Progenitor cell of endocrine pancreas (in vitro differentiated cells): ENCODE results near the gene SRRD. TPM values are rescaled to one million over a fixed set of nuclear protein-coding genes. Genes with fewer than 3 reads are reported as not detected.

Experiments used
- DNase-seq: peaks from one replicate; pipeline ENCODE4 v3.0.0; 2021; ENCODE audit warnings: low spot score; ENCODE audit not compliant: unreplicated experiment
- H3K27ac Mint-ChIP-seq: 2 replicates; pipeline ENCODE4 v1.8.0; 2021; ENCODE audit warnings: mild to moderate bottlenecking, moderate library complexity, mixed read lengths
- H3K27me3 Mint-ChIP-seq: 2 replicates; pipeline ENCODE4 v1.8.0; 2021; ENCODE audit warnings: mixed read lengths
- H3K36me3 Mint-ChIP-seq: 2 replicates; pipeline ENCODE4 v1.8.0; 2022; ENCODE audit warnings: mixed read lengths; ENCODE audit not compliant: insufficient read depth
- H3K4me1 Mint-ChIP-seq: 2 replicates; pipeline ENCODE4 v1.8.0; 2021; ENCODE audit warnings: low read depth, mixed read lengths
- H3K4me3 Mint-ChIP-seq: 2 replicates; pipeline ENCODE4 v1.8.0; 2021; ENCODE audit warnings: low read depth, mild to moderate bottlenecking, moderate library complexity, mixed read lengths
- H3K9me3 Mint-ChIP-seq: 2 replicates; pipeline ENCODE4 v1.8.0; 2021; ENCODE audit warnings: low read depth, mixed read lengths
- CTCF ChIP-seq: fragments of 200-600 bp; sonication (generic); IDR thresholded peaks from one replicate; pipeline ENCODE4 v1.5.0; 2021; ENCODE audit warnings: antibody characterized with exemption, mild to moderate bottlenecking; ENCODE audit not compliant: unreplicated experiment
- total RNA-seq: library from RNA; stranded (reverse); gene quantifications from 2 replicates; pipeline ENCODE4 v1.2.1, GENCODE V29; 2021

Gene SRRD
- total RNA-seq, 1 donor from 2014 or later: 23.2 TPM

- Mint-ChIP-seq H3K27me3 (no peaks in the 10 kb centered on the region), H3K27ac (no peak overlapping the region), H3K4me3 (no peak overlapping the region), H3K9me3 (no peaks in the 10 kb centered on the region), H3K4me1 (no peaks in the 10 kb centered on the region), H3K36me3 (peaks cover 6% of the 10 kb centered on the region)
- TF ChIP-seq CTCF: no peak
- no peak for DNase-seq
Measured at GRCh38 chr22:26463101-26463661, 20.5 kb upstream of the SRRD start.

- peaks cover 8% of the 10 kb centered on the region for H3K36me3 Mint-ChIP-seq
- TF ChIP-seq CTCF: no peak
- H3K4me3 Mint-ChIP-seq: no peak overlapping the region
- H3K27me3 Mint-ChIP-seq: no peaks in the 10 kb centered on the region
- H3K27ac Mint-ChIP-seq: no peak overlapping the region
- no peak for DNase-seq
- no peaks in the 10 kb centered on the region for H3K9me3 Mint-ChIP-seq
- no peaks in the 10 kb centered on the region for H3K4me1 Mint-ChIP-seq
Measured at GRCh38 chr22:26463688-26464087, 20.0 kb upstream of the SRRD start.

GRCh38 chr22:26464312-26464711 is 19.4 kb upstream of the SRRD start:
- TF ChIP-seq CTCF: no peak
- Mint-ChIP-seq H3K4me3 (no peak overlapping the region), H3K4me1 (no peaks in the 10 kb centered on the region), H3K27me3 (no peaks in the 10 kb centered on the region), H3K9me3 (no peaks in the 10 kb centered on the region), H3K27ac (no peak overlapping the region), H3K36me3 (peaks cover 11% of the 10 kb centered on the region)
- no peak for DNase-seq

GRCh38 chr22:26466196-26466595 is 17.5 kb upstream of the SRRD start:
- Mint-ChIP-seq H3K4me1 (no peaks in the 10 kb centered on the region), H3K36me3 (peaks cover 15% of the 10 kb centered on the region), H3K4me3 (no peak overlapping the region), H3K27ac (no peak overlapping the region), H3K27me3 (no peaks in the 10 kb centered on the region), H3K9me3 (no peaks in the 10 kb centered on the region)
- TF ChIP-seq CTCF: no peak
- DNase-seq: no peak

GRCh38 chr22:26470807-26471206 is 12.9 kb upstream of the SRRD start:
- no peak overlapping the region for H3K4me3 Mint-ChIP-seq
- no peaks in the 10 kb centered on the region for H3K4me1 Mint-ChIP-seq
- H3K27me3 Mint-ChIP-seq: no peaks in the 10 kb centered on the region
- H3K36me3 Mint-ChIP-seq: peaks cover 20% of the 10 kb centered on the region
- DNase-seq: no peak
- TF ChIP-seq CTCF: no peak
- H3K9me3 Mint-ChIP-seq: no peaks in the 10 kb centered on the region
- H3K27ac Mint-ChIP-seq: no peak overlapping the region
